Uterus (tissue), 4 donors: Measurements from ENCODE around the gene AGPAT4. TPM values are rescaled to one million over a fixed set of nuclear protein-coding genes. Genes with fewer than 3 reads are reported as not detected.
A peak's percentile ranks its signal among the peaks of the same experiment; 100 is the strongest.

ENCODE experiments used
- DNase-seq, 2 donors: peaks; one replicate each; pipeline ENCODE4 v3.0.0-alpha.2; 2019 to 2020
- H3K27ac ChIP-seq, 2 donors: fragments of 200-600 bp; sonication (generic); 1 replicate in 1 of 2; 2 replicates in 1 of 2; pipeline ENCODE4 v1.5.1; 2016 to 2018
- H3K27me3 ChIP-seq, 2 donors: fragments of 200-600 bp; sonication (generic); one replicate each; pipeline ENCODE4 v1.5.1; 2018 to 2019; ENCODE audit warnings: control low read depth in 1 of 2
- H3K36me3 ChIP-seq, 2 donors: fragments of 200-600 bp; sonication (generic); one replicate each; pipeline ENCODE4 v1.5.1; 2019; ENCODE audit warnings: control low read depth in 1 of 2
- H3K4me1 ChIP-seq, 2 donors: fragments of 200-600 bp; sonication (generic); one replicate each; pipeline ENCODE4 v1.5.1; 2018 to 2019; ENCODE audit warnings: control low read depth in 1 of 2
- H3K4me3 ChIP-seq, 2 donors: fragments of 200-600 bp; sonication (generic); 1 replicate in 1 of 2; 2 replicates in 1 of 2; pipeline ENCODE4 v1.5.1; 2018 to 2019; ENCODE audit warnings: mild to moderate bottlenecking in 1 of 2
- H3K9me3 ChIP-seq, 2 donors: fragments of 200-600 bp; sonication (generic); one replicate each; pipeline ENCODE4 v1.5.1; 2019; ENCODE audit warnings: control low read depth in 1 of 2
- POLR2A ChIP-seq, 2 donors: fragments of 450-650 bp; IDR thresholded peaks; one replicate each; pipeline ENCODE4 v1.6.1; 2016; ENCODE audit warnings: antibody characterized with exemption in 2 of 2, mild to moderate bottlenecking in 1 of 2, moderate library complexity in 1 of 2
- intact Hi-C: fragments of 100-400 bp; cut with DNase I; formaldehyde crosslinking; loops from one replicate; pipeline ENCODE4 v1.15.1; 2023; ENCODE audit warnings: low total_unique reads
- total RNA-seq, 4 donors: library from RNA; depleted of rRNA in 3 of 4; stranded (reverse); fragments of >200 nt in 3 of 4; gene quantifications; one replicate each; pipeline versions ENCODE4 v1.1.0 to v1.2.4, GENCODE V29; 2014 to 2023
- TF ChIP-seq, protein P1 (sequence below), 4 experiments: fragments of 200-600 bp in 2 of 4; fragments of 450-650 bp in 2 of 4; sonication (generic) in 2 of 4; IDR thresholded peaks; one replicate each; pipeline ENCODE4 v1.5.1; 2016 to 2019; ENCODE audit warnings: antibody characterized with exemption in 4 of 4, mild to moderate bottlenecking in 2 of 4, moderate library complexity in 1 of 4
- donor health status: DM: yes; HTN: yes; CAD: no.

Gene AGPAT4
- total RNA-seq, 4 donors from 2014 or later = 2.9 to 18.1 (median 15.1) TPM

DNA sequence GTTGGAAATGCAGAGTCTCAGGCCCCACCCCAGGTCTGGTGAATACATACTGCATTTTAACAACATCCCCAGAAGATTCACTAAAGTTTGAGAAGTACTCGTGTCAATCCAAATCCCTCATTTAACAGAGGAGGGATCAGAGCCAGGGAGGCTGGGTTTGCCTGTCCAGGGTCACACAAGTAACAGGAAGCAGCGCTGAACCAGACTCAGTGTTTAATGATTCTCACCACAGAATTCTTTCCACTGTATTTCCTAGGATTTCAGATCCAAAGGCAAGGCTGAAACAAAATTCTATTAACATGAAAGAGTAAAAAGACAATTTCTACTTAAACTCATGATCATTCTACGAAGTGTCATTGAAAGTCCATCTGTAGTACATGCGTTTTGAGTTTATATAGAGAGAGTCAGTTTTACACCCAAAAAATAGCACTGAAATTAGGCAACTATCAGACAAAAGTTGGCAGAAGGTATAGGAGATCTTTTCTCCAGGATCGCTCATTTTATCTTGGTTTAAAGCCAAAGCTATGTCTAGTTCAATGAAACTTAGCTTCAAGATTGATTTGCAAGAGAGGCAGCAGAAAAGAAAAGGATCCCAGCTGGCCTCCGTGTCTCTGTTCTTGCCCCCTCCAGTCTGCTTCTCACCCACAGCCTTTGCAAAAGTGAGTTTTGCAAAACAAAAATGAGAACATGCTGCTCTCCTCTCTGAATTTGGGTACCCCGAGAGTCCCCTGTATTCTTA is 6.0 kb upstream of the AGPAT4 start:
- DNase-seq = no peak
- TF ChIP-seq, protein P1, sequence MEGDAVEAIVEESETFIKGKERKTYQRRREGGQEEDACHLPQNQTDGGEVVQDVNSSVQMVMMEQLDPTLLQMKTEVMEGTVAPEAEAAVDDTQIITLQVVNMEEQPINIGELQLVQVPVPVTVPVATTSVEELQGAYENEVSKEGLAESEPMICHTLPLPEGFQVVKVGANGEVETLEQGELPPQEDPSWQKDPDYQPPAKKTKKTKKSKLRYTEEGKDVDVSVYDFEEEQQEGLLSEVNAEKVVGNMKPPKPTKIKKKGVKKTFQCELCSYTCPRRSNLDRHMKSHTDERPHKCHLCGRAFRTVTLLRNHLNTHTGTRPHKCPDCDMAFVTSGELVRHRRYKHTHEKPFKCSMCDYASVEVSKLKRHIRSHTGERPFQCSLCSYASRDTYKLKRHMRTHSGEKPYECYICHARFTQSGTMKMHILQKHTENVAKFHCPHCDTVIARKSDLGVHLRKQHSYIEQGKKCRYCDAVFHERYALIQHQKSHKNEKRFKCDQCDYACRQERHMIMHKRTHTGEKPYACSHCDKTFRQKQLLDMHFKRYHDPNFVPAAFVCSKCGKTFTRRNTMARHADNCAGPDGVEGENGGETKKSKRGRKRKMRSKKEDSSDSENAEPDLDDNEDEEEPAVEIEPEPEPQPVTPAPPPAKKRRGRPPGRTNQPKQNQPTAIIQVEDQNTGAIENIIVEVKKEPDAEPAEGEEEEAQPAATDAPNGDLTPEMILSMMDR (IDR thresholded peaks at IDR 0.05) = no peak
- no peak for TF ChIP-seq POLR2A (IDR thresholded peaks at IDR 0.05)
- Histone ChIP-seq H3K9me3 (no peaks in the 10 kb centered on the region), H3K27me3 (no peaks in the 10 kb centered on the region), H3K27ac (no peak overlapping the region), H3K4me3 (no peak overlapping the region), H3K4me1 (no peaks in the 10 kb centered on the region), H3K36me3 (no peaks in the 10 kb centered on the region)
- intact Hi-C loops = no loop called here

DNA sequence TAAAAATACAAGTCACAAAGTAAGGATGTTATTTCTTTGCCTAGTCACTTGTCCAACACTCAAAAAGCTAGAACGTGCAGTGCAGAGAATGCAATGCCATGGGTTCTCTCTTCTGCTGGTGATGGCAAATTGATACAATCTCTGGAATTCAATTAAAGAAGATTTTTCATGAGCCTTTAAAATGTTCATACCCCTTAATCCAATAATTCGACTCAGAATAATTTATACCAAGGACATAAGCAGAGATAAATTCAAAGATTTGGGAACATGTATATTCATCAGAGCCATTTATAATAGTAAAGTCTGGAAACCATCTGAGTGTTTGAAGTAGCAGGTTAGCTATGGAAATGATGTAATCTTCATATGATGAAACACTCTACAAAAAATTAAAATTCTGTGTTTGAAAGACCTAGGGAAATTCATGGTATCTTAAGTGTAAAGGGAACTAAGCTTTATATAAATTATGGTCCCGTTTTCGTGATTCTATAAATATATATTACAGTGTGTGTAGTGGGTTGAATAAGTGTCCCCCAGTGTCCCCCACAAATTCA is 2.8 kb upstream of the AGPAT4 start:
- H3K4me1 ChIP-seq = no peaks in the 10 kb centered on the region
- intact Hi-C loops = no loop called here
- TF ChIP-seq, protein P1 (IDR thresholded peaks at IDR 0.05) = no peak
- no peak for TF ChIP-seq POLR2A (IDR thresholded peaks at IDR 0.05)
- no peak overlapping the region for H3K27ac ChIP-seq
- DNase-seq = no peak
- no peaks in the 10 kb centered on the region for H3K36me3 ChIP-seq
- H3K4me3 ChIP-seq = no peak overlapping the region
- no peaks in the 10 kb centered on the region for H3K27me3 ChIP-seq
- H3K9me3 ChIP-seq = no peaks in the 10 kb centered on the region

DNA sequence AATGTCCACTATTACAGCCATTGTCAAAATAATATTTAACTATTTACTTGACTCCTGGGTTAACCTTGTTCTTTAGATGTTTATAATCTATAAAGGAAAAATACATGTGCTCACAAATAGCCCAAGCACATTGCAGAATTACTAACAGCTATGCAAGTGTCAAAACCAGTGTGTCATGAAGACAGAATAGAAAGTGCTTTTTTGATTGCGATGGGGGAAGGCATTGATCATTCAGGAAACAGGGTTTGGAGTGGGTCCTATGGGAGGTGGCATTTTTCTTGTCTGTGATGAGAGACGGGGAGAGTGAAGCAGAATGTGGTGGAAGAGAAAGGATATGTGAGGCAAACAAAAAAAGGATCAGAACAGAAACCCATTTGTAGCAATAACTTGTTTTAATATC is 1.0 kb upstream of the AGPAT4 start:
- no peak for DNase-seq
- TF ChIP-seq, protein P1 (IDR thresholded peaks at IDR 0.05) = no peak
- TF ChIP-seq POLR2A (IDR thresholded peaks at IDR 0.05) = no peak
- H3K27ac ChIP-seq = peak overlapping the region in 1 of 2 donors; percentile 88
- intact Hi-C loops = no loop called here
- no peaks in the 10 kb centered on the region for H3K36me3 ChIP-seq
- H3K4me3 ChIP-seq = no peak overlapping the region
- no peaks in the 10 kb centered on the region for H3K9me3 ChIP-seq
- no peaks in the 10 kb centered on the region for H3K4me1 ChIP-seq
- H3K27me3 ChIP-seq = no peaks in the 10 kb centered on the region

GRCh38 chr6:161274488-161274858 is 612 bp upstream of the AGPAT4 start:
- Histone ChIP-seq H3K36me3 (no peaks in the 10 kb centered on the region), H3K27ac (peak overlapping the region; percentile 68 to 88), H3K9me3 (no peaks in the 10 kb centered on the region), H3K27me3 (no peaks in the 10 kb centered on the region), H3K4me1 (no peaks in the 10 kb centered on the region), H3K4me3 (peak overlapping the region; percentile 64 to 74)
- intact Hi-C loops = no loop called here
- DNase-seq = no peak
- TF ChIP-seq, protein P1 (IDR thresholded peaks at IDR 0.05) = no peak
- no peak for TF ChIP-seq POLR2A (IDR thresholded peaks at IDR 0.05)

GRCh38 chr6:161273274-161273751 is 548 bp downstream of the AGPAT4 start:
- Histone ChIP-seq H3K4me1 (no peaks in the 10 kb centered on the region), H3K27me3 (no peaks in the 10 kb centered on the region), H3K27ac (peak overlapping the region; percentile 68 to 88), H3K4me3 (peak overlapping the region; percentile 64 to 74), H3K9me3 (no peaks in the 10 kb centered on the region), H3K36me3 (no peaks in the 10 kb centered on the region)
- TF ChIP-seq, protein P1 (IDR thresholded peaks at IDR 0.05) = no peak
- no peak for TF ChIP-seq POLR2A (IDR thresholded peaks at IDR 0.05)
- peak in 1 of 2 donors; percentile 34 for DNase-seq
- intact Hi-C loops = no loop called here
